Measurements from ENCODE around the gene GAB4.

GAB4 gene

GRCh38 chr22:16960884-16961249 lies 47.2 kb downstream of the GAB4 start:
- Histone ChIP-seq H4K5ac (ENCODE audit: low read length) (no peak overlapping the region), H3K4me1 (ENCODE audit: control insufficient read depth, low read depth, low read length) (no peaks in the 10 kb centered on the region), H2AK5ac (ENCODE audit: low read length) (no peak overlapping the region), H3K79me2 (ENCODE audit: control insufficient read depth, insufficient read depth, low read length) (no peaks in the 10 kb centered on the region), H3K4me3 (ENCODE audit: low read length) (no peak overlapping the region), H2BK15ac (replicated peaks; ENCODE audit: low read depth) (no peak overlapping the region), H3K27ac (ENCODE audit: low read depth, low read length) (no peak overlapping the region), H2BK5ac (ENCODE audit: low read length) (no peak overlapping the region), H3K36me3 (ENCODE audit: control insufficient read depth, insufficient read depth, low read length) (no peaks in the 10 kb centered on the region), H4K8ac (ENCODE audit: low read depth, low read length) (no peak overlapping the region), H3K23ac (ENCODE audit: low read length) (no peak overlapping the region), H3K4ac (ENCODE audit: low read depth, low read length) (no peak overlapping the region), H3K27me3 (ENCODE audit: insufficient read depth, low read length, poor library complexity) (no peaks in the 10 kb centered on the region), H3K9ac (ENCODE audit: low read length) (no peak overlapping the region), H2BK120ac (ENCODE audit: low read depth, low read length) (no peak overlapping the region), H3K18ac (ENCODE audit: low read length) (no peak overlapping the region), H3K4me2 (ENCODE audit: low read length) (no peak overlapping the region), H3K56ac (ENCODE audit: low read length) (no peak overlapping the region), H3K79me1 (ENCODE audit: low read length) (no peaks in the 10 kb centered on the region)
- no peak for DNase-seq
- WGBS (ENCODE audit: extremely low coverage, insufficient coverage, low lambda C conversion rate) = no CpG with 5 or more reads among the region's 4 CpGs

- no peak overlapping the region for H3K9ac ChIP-seq (ENCODE audit: low read length)
- H2BK120ac ChIP-seq (ENCODE audit: low read depth, low read length) = no peak overlapping the region
- H4K8ac ChIP-seq (ENCODE audit: low read depth, low read length) = no peak overlapping the region
- no peak overlapping the region for H3K27ac ChIP-seq (ENCODE audit: low read depth, low read length)
- no peak overlapping the region for H3K4ac ChIP-seq (ENCODE audit: low read depth, low read length)
- no peak overlapping the region for H3K4me2 ChIP-seq (ENCODE audit: low read length)
- H3K36me3 ChIP-seq (ENCODE audit: control insufficient read depth, insufficient read depth, low read length) = no peaks in the 10 kb centered on the region
- H3K4me3 ChIP-seq (ENCODE audit: low read length) = no peak overlapping the region
- no peak for DNase-seq
- no peak overlapping the region for H4K5ac ChIP-seq (ENCODE audit: low read length)
- H3K23ac ChIP-seq (ENCODE audit: low read length) = no peak overlapping the region
- H3K79me2 ChIP-seq (ENCODE audit: control insufficient read depth, insufficient read depth, low read length) = no peaks in the 10 kb centered on the region
- H2BK15ac ChIP-seq (replicated peaks; ENCODE audit: low read depth) = no peak overlapping the region
- no peak overlapping the region for H2AK5ac ChIP-seq (ENCODE audit: low read length)
- WGBS (ENCODE audit: extremely low coverage, insufficient coverage, low lambda C conversion rate) = no CpG with 5 or more reads among the region's 3 CpGs
- H3K4me1 ChIP-seq (ENCODE audit: control insufficient read depth, low read depth, low read length) = no peaks in the 10 kb centered on the region
- no peak overlapping the region for H2BK5ac ChIP-seq (ENCODE audit: low read length)
- H3K27me3 ChIP-seq (ENCODE audit: insufficient read depth, low read length, poor library complexity) = no peaks in the 10 kb centered on the region
- H3K18ac ChIP-seq (ENCODE audit: low read length) = no peak overlapping the region
- H3K79me1 ChIP-seq (ENCODE audit: low read length) = no peaks in the 10 kb centered on the region
- H3K56ac ChIP-seq (ENCODE audit: low read length) = no peak overlapping the region
These were observed 47.7 kb downstream of the GAB4 start for GRCh38 chr22:16960220-16960883.

DNA sequence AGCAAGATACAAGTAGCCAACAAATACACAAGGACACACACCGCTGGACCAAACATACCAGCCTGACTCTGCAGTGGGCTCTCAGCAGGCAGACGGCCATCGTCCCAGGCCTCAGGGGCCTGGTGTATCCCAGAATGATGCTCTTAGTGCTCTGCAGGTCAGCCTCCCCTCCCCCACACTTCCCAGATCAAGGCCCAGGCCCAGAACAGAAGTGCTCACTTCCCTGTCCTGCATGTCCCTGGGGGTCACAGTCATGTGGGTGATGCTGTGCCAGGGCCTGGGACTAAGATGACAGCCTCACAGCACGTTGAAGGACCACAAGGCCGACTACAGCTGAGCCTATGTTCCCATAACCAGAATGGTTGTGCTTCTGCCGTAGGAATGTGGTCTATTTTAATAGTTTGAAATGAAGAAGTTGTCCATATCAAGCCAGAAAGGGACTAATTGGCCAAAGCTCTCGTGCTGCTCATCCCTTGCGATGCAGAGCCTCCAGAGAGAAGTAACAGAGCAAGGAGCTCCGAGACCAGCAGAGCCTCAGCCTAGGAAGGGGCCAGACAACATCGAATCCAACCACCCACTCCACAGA lies 48.6 kb downstream of the GAB4 start:
- H3K9ac ChIP-seq (ENCODE audit: low read length) = no peak overlapping the region
- H3K79me2 ChIP-seq (ENCODE audit: control insufficient read depth, insufficient read depth, low read length) = no peaks in the 10 kb centered on the region
- H3K36me3 ChIP-seq (ENCODE audit: control insufficient read depth, insufficient read depth, low read length) = no peaks in the 10 kb centered on the region
- no CpG with 5 or more reads among the region's 10 CpGs for WGBS (ENCODE audit: extremely low coverage, insufficient coverage, low lambda C conversion rate)
- no peak overlapping the region for H2BK120ac ChIP-seq (ENCODE audit: low read depth, low read length)
- H3K4ac ChIP-seq (ENCODE audit: low read depth, low read length) = no peak overlapping the region
- H3K27ac ChIP-seq (ENCODE audit: low read depth, low read length) = no peak overlapping the region
- no peak overlapping the region for H4K5ac ChIP-seq (ENCODE audit: low read length)
- H4K8ac ChIP-seq (ENCODE audit: low read depth, low read length) = no peak overlapping the region
- no peaks in the 10 kb centered on the region for H3K79me1 ChIP-seq (ENCODE audit: low read length)
- no peak overlapping the region for H2BK15ac ChIP-seq (replicated peaks; ENCODE audit: low read depth)
- H2AK5ac ChIP-seq (ENCODE audit: low read length) = no peak overlapping the region
- H3K56ac ChIP-seq (ENCODE audit: low read length) = no peak overlapping the region
- no peak overlapping the region for H3K4me2 ChIP-seq (ENCODE audit: low read length)
- no peak overlapping the region for H3K18ac ChIP-seq (ENCODE audit: low read length)
- no peak overlapping the region for H2BK5ac ChIP-seq (ENCODE audit: low read length)
- no peak overlapping the region for H3K23ac ChIP-seq (ENCODE audit: low read length)
- DNase-seq = no peak
- no peaks in the 10 kb centered on the region for H3K27me3 ChIP-seq (ENCODE audit: insufficient read depth, low read length, poor library complexity)
- H3K4me3 ChIP-seq (ENCODE audit: low read length) = no peak overlapping the region
- no peaks in the 10 kb centered on the region for H3K4me1 ChIP-seq (ENCODE audit: control insufficient read depth, low read depth, low read length)

DNA sequence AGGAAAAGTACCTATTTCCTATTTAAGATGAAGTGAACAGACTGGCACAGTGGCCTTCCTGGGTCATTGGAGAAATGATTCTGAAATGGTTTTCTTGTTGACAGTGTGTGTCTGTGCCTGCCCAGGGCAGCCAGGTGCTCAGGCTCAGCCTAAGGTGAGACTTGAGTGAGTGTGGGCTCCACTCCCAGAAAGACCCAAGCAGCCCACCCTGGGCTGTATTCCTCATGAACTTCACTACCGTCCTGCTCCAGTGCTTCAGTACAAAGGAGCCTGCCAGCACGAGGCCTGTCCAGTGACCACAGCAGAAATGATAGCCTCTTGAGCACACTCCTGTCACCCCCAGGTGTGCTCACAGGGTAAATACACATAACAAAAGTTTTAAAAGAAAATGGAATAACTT lies 49.5 kb downstream of the GAB4 start:
- DNase-seq = no peak
- no CpG with 5 or more reads among the region's 2 CpGs for WGBS (ENCODE audit: extremely low coverage, insufficient coverage, low lambda C conversion rate)

GRCh38 chr22:16957781-16958180 lies 50.2 kb downstream of the GAB4 start:
- H3K4me1 ChIP-seq (ENCODE audit: control insufficient read depth, low read depth, low read length) = no peaks in the 10 kb centered on the region
- no peak overlapping the region for H3K4ac ChIP-seq (ENCODE audit: low read depth, low read length)
- H3K18ac ChIP-seq (ENCODE audit: low read length) = no peak overlapping the region
- no peak overlapping the region for H2AK5ac ChIP-seq (ENCODE audit: low read length)
- H2BK15ac ChIP-seq (replicated peaks; ENCODE audit: low read depth) = no peak overlapping the region
- H4K5ac ChIP-seq (ENCODE audit: low read length) = no peak overlapping the region
- no peaks in the 10 kb centered on the region for H3K79me1 ChIP-seq (ENCODE audit: low read length)
- H2BK120ac ChIP-seq (ENCODE audit: low read depth, low read length) = no peak overlapping the region
- no peak overlapping the region for H3K4me3 ChIP-seq (ENCODE audit: low read length)
- H3K27me3 ChIP-seq (ENCODE audit: insufficient read depth, low read length, poor library complexity) = no peaks in the 10 kb centered on the region
- no peak overlapping the region for H3K4me2 ChIP-seq (ENCODE audit: low read length)
- no peak overlapping the region for H3K56ac ChIP-seq (ENCODE audit: low read length)
- H2BK5ac ChIP-seq (ENCODE audit: low read length) = no peak overlapping the region
- H3K36me3 ChIP-seq (ENCODE audit: control insufficient read depth, insufficient read depth, low read length) = no peaks in the 10 kb centered on the region
- no peak overlapping the region for H4K8ac ChIP-seq (ENCODE audit: low read depth, low read length)
- no peak overlapping the region for H3K27ac ChIP-seq (ENCODE audit: low read depth, low read length)
- whole genome bisulfite sequencing (ENCODE audit: extremely low coverage, insufficient coverage, low lambda C conversion rate) = no CpG with 5 or more reads among the region's 7 CpGs
- no peaks in the 10 kb centered on the region for H3K79me2 ChIP-seq (ENCODE audit: control insufficient read depth, insufficient read depth, low read length)
- no peak for DNase-seq
- H3K9ac ChIP-seq (ENCODE audit: low read length) = no peak overlapping the region
- H3K23ac ChIP-seq (ENCODE audit: low read length) = no peak overlapping the region

More for the DNA sequence above, 49.5 kb downstream of the GAB4 start:
- Histone ChIP-seq H2BK120ac (ENCODE audit: low read depth, low read length) (no peak overlapping the region), H3K18ac (ENCODE audit: low read length) (no peak overlapping the region), H3K56ac (ENCODE audit: low read length) (no peak overlapping the region), H3K27ac (ENCODE audit: low read depth, low read length) (no peak overlapping the region), H3K4me2 (ENCODE audit: low read length) (no peak overlapping the region), H3K4me3 (ENCODE audit: low read length) (no peak overlapping the region), H3K36me3 (ENCODE audit: control insufficient read depth, insufficient read depth, low read length) (no peaks in the 10 kb centered on the region), H3K23ac (ENCODE audit: low read length) (no peak overlapping the region), H4K5ac (ENCODE audit: low read length) (no peak overlapping the region), H2AK5ac (ENCODE audit: low read length) (no peak overlapping the region), H3K79me2 (ENCODE audit: control insufficient read depth, insufficient read depth, low read length) (no peaks in the 10 kb centered on the region), H3K79me1 (ENCODE audit: low read length) (no peaks in the 10 kb centered on the region), H4K8ac (ENCODE audit: low read depth, low read length) (no peak overlapping the region), H3K9ac (ENCODE audit: low read length) (no peak overlapping the region), H2BK15ac (replicated peaks; ENCODE audit: low read depth) (no peak overlapping the region), H2BK5ac (ENCODE audit: low read length) (no peak overlapping the region), H3K27me3 (ENCODE audit: insufficient read depth, low read length, poor library complexity) (no peaks in the 10 kb centered on the region), H3K4me1 (ENCODE audit: control insufficient read depth, low read depth, low read length) (no peaks in the 10 kb centered on the region), H3K4ac (ENCODE audit: low read depth, low read length) (no peak overlapping the region)

DNA sequence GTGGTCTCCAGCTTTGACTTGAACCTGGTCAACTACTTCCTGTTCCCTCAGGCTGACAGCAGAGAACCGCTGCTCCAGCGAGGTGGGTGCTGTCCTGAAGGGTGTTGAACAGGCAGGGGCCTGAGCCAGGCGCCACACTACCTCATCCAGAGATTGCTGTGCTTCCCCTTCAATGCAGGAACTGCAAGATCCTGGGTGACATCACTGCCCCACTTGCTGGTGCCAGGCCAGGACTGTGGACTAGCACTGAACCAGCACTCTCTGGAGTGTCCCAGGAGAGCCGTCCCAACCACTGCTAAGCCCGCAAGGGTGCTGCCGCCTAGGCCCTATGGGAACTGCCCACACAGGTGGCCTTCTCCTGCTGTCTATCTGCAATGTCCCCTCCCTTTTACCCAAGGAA lies 51.7 kb downstream of the GAB4 start:
- no peak overlapping the region for H3K23ac ChIP-seq (ENCODE audit: low read length)
- DNase-seq = no peak
- no peak overlapping the region for H4K8ac ChIP-seq (ENCODE audit: low read depth, low read length)
- H2BK5ac ChIP-seq (ENCODE audit: low read length) = no peak overlapping the region
- no peaks in the 10 kb centered on the region for H3K36me3 ChIP-seq (ENCODE audit: control insufficient read depth, insufficient read depth, low read length)
- H3K18ac ChIP-seq (ENCODE audit: low read length) = no peak overlapping the region
- H3K79me1 ChIP-seq (ENCODE audit: low read length) = no peaks in the 10 kb centered on the region
- no CpG with 5 or more reads among the region's 6 CpGs for WGBS (ENCODE audit: extremely low coverage, insufficient coverage, low lambda C conversion rate)
- no peaks in the 10 kb centered on the region for H3K79me2 ChIP-seq (ENCODE audit: control insufficient read depth, insufficient read depth, low read length)
- no peak overlapping the region for H3K9ac ChIP-seq (ENCODE audit: low read length)
- no peak overlapping the region for H3K4me2 ChIP-seq (ENCODE audit: low read length)
- no peak overlapping the region for H3K4ac ChIP-seq (ENCODE audit: low read depth, low read length)
- H4K5ac ChIP-seq (ENCODE audit: low read length) = no peak overlapping the region
- no peak overlapping the region for H3K27ac ChIP-seq (ENCODE audit: low read depth, low read length)
- no peak overlapping the region for H2BK15ac ChIP-seq (replicated peaks; ENCODE audit: low read depth)
- H2BK120ac ChIP-seq (ENCODE audit: low read depth, low read length) = no peak overlapping the region
- H3K4me1 ChIP-seq (ENCODE audit: control insufficient read depth, low read depth, low read length) = no peaks in the 10 kb centered on the region
- no peaks in the 10 kb centered on the region for H3K27me3 ChIP-seq (ENCODE audit: insufficient read depth, low read length, poor library complexity)
- H3K56ac ChIP-seq (ENCODE audit: low read length) = no peak overlapping the region
- H2AK5ac ChIP-seq (ENCODE audit: low read length) = no peak overlapping the region
- no peak overlapping the region for H3K4me3 ChIP-seq (ENCODE audit: low read length)
